AG04449 (cell line): ENCODE measurements around the gene DIAPH3.

Experiments
- CTCF ChIA-PET: fragments of 350-600 bp; formaldehyde crosslinking; extraction: SDS; loops from one replicate; lab custom pipeline; 2021; ENCODE audit warnings: antibody characterized with exemption; lab: Yijun Ruan, JAX
- POLR2A ChIA-PET: fragments of 400-600, 350-600 bp; formaldehyde crosslinking; extraction: SDS; loops from one replicate; lab custom pipeline; 2020; ENCODE audit warnings: antibody characterized with exemption, inconsistent platforms; lab: Yijun Ruan, JAX
- DNase-seq: peaks from one replicate; pipeline ENCODE4 v3.0.0-alpha.2; 2010; ENCODE audit warnings: low read depth, low spot score
- H3K4me3 ChIP-seq: 2 replicates; pipeline ENCODE4 v1.5.1; 2011; ENCODE audit warnings: low read depth, mild to moderate bottlenecking, control low read depth, low read length
- CTCF ChIP-seq: IDR thresholded peaks from one replicate; pipeline ENCODE4 v1.5.1; 2011; ENCODE audit warnings: mild to moderate bottlenecking, moderate library complexity, low read length, control low read depth, inconsistent platforms; ENCODE audit not compliant: insufficient read depth; ENCODE audit errors: missing control alignments

The DIAPH3 gene

GRCh38 chr13:59734393-59734792 is 429.3 kb downstream of the DIAPH3 start:
- ChIA-PET CTCF (no interaction called here), POLR2A (no interaction called here)
- no peak for DNase-seq

GRCh38 chr13:59733744-59734143 is 430.0 kb downstream of the DIAPH3 start:
- ChIA-PET CTCF (no interaction called here), POLR2A (no interaction called here)
- no peak for TF ChIP-seq CTCF
- H3K4me3 ChIP-seq: no peak overlapping the region
- DNase-seq: no peak

More at GRCh38 chr13:59734393-59734792, 429.3 kb downstream of the DIAPH3 start:
- no peak overlapping the region for H3K4me3 ChIP-seq
- TF ChIP-seq CTCF: no peak

GRCh38 chr13:59730026-59730425 is 433.7 kb downstream of the DIAPH3 start:
- CTCF ChIA-PET: interaction anchor here (1.4 kb wide), 1 partner anchor 49 kb away, joined by 3 read pairs; no protein-coding TSS in a partner anchor
- H3K4me3 ChIP-seq: no peak overlapping the region
- POLR2A ChIA-PET: no interaction called here
- TF ChIP-seq CTCF: no peak
- DNase-seq: no peak

GRCh38 chr13:59728896-59729545 is 434.7 kb downstream of the DIAPH3 start:
- TF ChIP-seq CTCF: no peak
- no peak overlapping the region for H3K4me3 ChIP-seq
- CTCF ChIA-PET: no interaction called here
- DNase-seq: no peak
- POLR2A ChIA-PET: no interaction called here

GRCh38 chr13:59721926-59722910 is 441.5 kb downstream of the DIAPH3 start:
- H3K4me3 ChIP-seq: no peak overlapping the region
- ChIA-PET CTCF (interaction anchor here (0.8 to 1.6 kb wide), 2 partner anchors 41 to 183 kb away, joined by 3 to 6 read pairs; no protein-coding TSS in a partner anchor), POLR2A (no interaction called here)
- TF ChIP-seq CTCF: no peak
- DNase-seq: no peak

GRCh38 chr13:59715611-59716010 is 448.1 kb downstream of the DIAPH3 start:
- DNase-seq: no peak
- no peak for TF ChIP-seq CTCF
- POLR2A ChIA-PET: no interaction called here
- CTCF ChIA-PET: no interaction called here
- H3K4me3 ChIP-seq: no peak overlapping the region
